Adipocyte (in vitro differentiated cells): ENCODE results near the gene LCA5L.
A peak's percentile ranks its signal among the peaks of the same experiment; 100 is the strongest.
"Not testable (repeated sequence)": the region's sequence is repeated elsewhere in the genome, so short reads cannot be mapped to it uniquely, and the experiment has no call there.

Experiments used
- DNase-seq: peaks from one replicate; pipeline ENCODE4 v3.0.0-alpha.2; 2015; ENCODE audit warnings: low read depth
- H3K27me3 ChIP-seq: replicated peaks from 2 replicates; pipeline ENCODE4 v1.7.0; 2013; ENCODE audit warnings: mild to moderate bottlenecking, low read length, moderate library complexity; ENCODE audit not compliant: control insufficient read depth, insufficient read depth
- H3K36me3 ChIP-seq: 2 replicates; pipeline ENCODE4 v1.7.0; 2013; ENCODE audit warnings: low read length, mild to moderate bottlenecking, moderate library complexity; ENCODE audit not compliant: control insufficient read depth, insufficient read depth, severe bottlenecking
- H3K4me1 ChIP-seq: 2 replicates; pipeline ENCODE4 v1.7.0; 2013; ENCODE audit warnings: mild to moderate bottlenecking, low read length, moderate library complexity; ENCODE audit not compliant: control insufficient read depth, insufficient read depth
- H3K4me3 ChIP-seq: 2 replicates; pipeline ENCODE4 v1.7.0; 2013; ENCODE audit warnings: mild to moderate bottlenecking, low read length, moderate library complexity
- H3K9ac ChIP-seq: 2 replicates; pipeline ENCODE4 v1.7.0; 2013; ENCODE audit warnings: mild to moderate bottlenecking, low read length, moderate library complexity
- H3K9me3 ChIP-seq: 2 replicates; pipeline ENCODE4 v1.7.0; 2013; ENCODE audit warnings: mild to moderate bottlenecking, low read length, moderate library complexity; ENCODE audit not compliant: control insufficient read depth

LCA5L gene

GRCh38 chr21:39447264-39447663, 1.7 kb upstream of the LCA5L start:
- Histone ChIP-seq H3K27me3 (no peaks in the 10 kb centered on the region), H3K9ac (no peak overlapping the region)

GRCh38 chr21:39444421-39445180, 977 bp downstream of the LCA5L start:
- Histone ChIP-seq H3K27me3 (no peaks in the 10 kb centered on the region), H3K9ac (peak overlapping the region; percentile 93), H3K4me1 (peaks cover 23% of the 10 kb centered on the region), H3K4me3 (peak overlapping the region; percentile 94), H3K36me3 (no peaks in the 10 kb centered on the region), H3K9me3 (no peaks in the 10 kb centered on the region)
- DNase-seq = peak; percentile 77

More at GRCh38 chr21:39447264-39447663, 1.7 kb upstream of the LCA5L start:
- no peak overlapping the region for H3K4me3 ChIP-seq
- peaks cover 31% of the 10 kb centered on the region for H3K4me1 ChIP-seq
- no peak for DNase-seq
- no peaks in the 10 kb centered on the region for H3K9me3 ChIP-seq
- no peaks in the 10 kb centered on the region for H3K36me3 ChIP-seq

GRCh38 chr21:39441502-39442475, 3.8 kb downstream of the LCA5L start:
- Histone ChIP-seq H3K4me3 (no peak overlapping the region), H3K27me3 (no peaks in the 10 kb centered on the region), H3K9ac (no peak overlapping the region), H3K4me1 (peaks cover 23% of the 10 kb centered on the region), H3K36me3 (no peaks in the 10 kb centered on the region), H3K9me3 (no peaks in the 10 kb centered on the region)
- peak; percentile 76 for DNase-seq

- Histone ChIP-seq H3K4me1 (peaks cover 10% of the 10 kb centered on the region), H3K36me3 (no peaks in the 10 kb centered on the region), H3K4me3 (no peak overlapping the region), H3K9me3 (no peaks in the 10 kb centered on the region), H3K9ac (no peak overlapping the region), H3K27me3 (no peaks in the 10 kb centered on the region)
- no peak for DNase-seq
These were observed 6.3 kb downstream of the LCA5L start for GRCh38 chr21:39439232-39439631.

- H3K4me3 ChIP-seq = no peak overlapping the region
- no peaks in the 10 kb centered on the region for H3K4me1 ChIP-seq
- no peak overlapping the region for H3K9ac ChIP-seq
- H3K9me3 ChIP-seq = no peaks in the 10 kb centered on the region
- H3K36me3 ChIP-seq = no peaks in the 10 kb centered on the region
- no peak for DNase-seq
- no peaks in the 10 kb centered on the region for H3K27me3 ChIP-seq
These were observed 10.6 kb downstream of the LCA5L start for GRCh38 chr21:39434950-39435349.

GRCh38 chr21:39430954-39431353, 14.6 kb downstream of the LCA5L start:
- no peak overlapping the region for H3K9ac ChIP-seq
- no peaks in the 10 kb centered on the region for H3K27me3 ChIP-seq
- H3K36me3 ChIP-seq = no peaks in the 10 kb centered on the region
- no peak for DNase-seq
- H3K4me1 ChIP-seq = no peaks in the 10 kb centered on the region
- no peak overlapping the region for H3K4me3 ChIP-seq
- no peaks in the 10 kb centered on the region for H3K9me3 ChIP-seq

GRCh38 chr21:39430457-39430856, 15.1 kb downstream of the LCA5L start:
- no peaks in the 10 kb centered on the region for H3K9me3 ChIP-seq
- DNase-seq = no peak
- no peaks in the 10 kb centered on the region for H3K27me3 ChIP-seq
- no peaks in the 10 kb centered on the region for H3K4me1 ChIP-seq
- no peak overlapping the region for H3K9ac ChIP-seq
- no peaks in the 10 kb centered on the region for H3K36me3 ChIP-seq
- H3K4me3 ChIP-seq = no peak overlapping the region

GRCh38 chr21:39430016-39430415, 15.6 kb downstream of the LCA5L start:
- H3K4me3 ChIP-seq = no peak overlapping the region
- no peaks in the 10 kb centered on the region for H3K36me3 ChIP-seq
- no peaks in the 10 kb centered on the region for H3K9me3 ChIP-seq
- no peak for DNase-seq
- H3K27me3 ChIP-seq = no peaks in the 10 kb centered on the region
- no peak overlapping the region for H3K9ac ChIP-seq
- H3K4me1 ChIP-seq = no peaks in the 10 kb centered on the region

GRCh38 chr21:39429445-39429844, 16.1 kb downstream of the LCA5L start:
- Histone ChIP-seq H3K27me3 (no peaks in the 10 kb centered on the region), H3K4me3 (no peak overlapping the region), H3K9me3 (no peaks in the 10 kb centered on the region), H3K36me3 (no peaks in the 10 kb centered on the region), H3K9ac (no peak overlapping the region), H3K4me1 (no peaks in the 10 kb centered on the region)
- no peak for DNase-seq

GRCh38 chr21:39422527-39423241, 22.9 kb downstream of the LCA5L start:
- Histone ChIP-seq H3K4me1 (no peaks in the 10 kb centered on the region), H3K4me3 (no peak overlapping the region), H3K27me3 (no peaks in the 10 kb centered on the region), H3K36me3 (no peaks in the 10 kb centered on the region), H3K9ac (no peak overlapping the region), H3K9me3 (no peaks in the 10 kb centered on the region)
- DNase-seq = no peak

GRCh38 chr21:39419204-39419603, 26.4 kb downstream of the LCA5L start:
- H3K4me1 ChIP-seq, H3K9ac ChIP-seq, DNase-seq, H3K9me3 ChIP-seq, H3K4me3 ChIP-seq, H3K27me3 ChIP-seq, H3K36me3 ChIP-seq: not testable (repeated sequence)
